Measurements from ENCODE around the gene UBE2R2.
"Not testable (repeated sequence)": the region's sequence is repeated elsewhere in the genome, so short reads cannot be mapped to it uniquely, and the experiment has no call there.

The UBE2R2 gene

DNA sequence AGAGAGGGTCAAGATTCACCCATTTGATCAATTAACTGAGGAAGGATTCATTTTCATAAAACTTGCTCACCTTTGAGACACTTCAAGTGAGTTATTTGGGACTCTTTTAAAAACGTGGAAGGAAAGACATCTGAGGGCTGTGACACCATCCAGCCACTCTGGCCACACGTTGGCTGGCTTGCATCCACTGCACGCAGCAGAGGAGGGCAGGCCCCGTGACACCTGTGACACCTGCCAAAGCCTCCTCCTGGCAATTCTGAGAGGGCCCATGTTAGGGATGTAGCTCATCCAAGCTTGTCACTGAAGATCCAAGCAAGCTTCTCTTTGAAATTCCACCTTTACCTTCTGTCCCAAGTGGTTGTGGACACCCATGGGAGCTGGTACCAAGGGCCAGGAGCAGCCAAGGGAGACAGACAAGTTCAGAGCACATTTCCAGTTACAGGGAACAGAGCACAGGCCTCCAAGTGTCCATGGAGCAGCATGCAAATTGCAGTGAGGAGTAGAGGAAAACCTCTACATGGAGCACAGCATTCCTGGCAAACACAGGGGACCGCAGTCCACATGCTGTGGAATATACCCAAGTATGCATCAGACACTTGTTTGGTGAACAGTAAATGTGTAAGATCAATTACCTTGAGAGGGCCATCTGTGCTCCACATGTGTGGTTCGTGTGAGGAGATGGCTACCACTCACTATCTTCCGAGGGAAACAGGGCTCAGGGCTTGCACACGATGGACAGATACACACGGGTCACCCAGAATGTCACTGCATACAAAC is 16.8 kb upstream of the UBE2R2 start:
- no peak for DNase-seq

DNA sequence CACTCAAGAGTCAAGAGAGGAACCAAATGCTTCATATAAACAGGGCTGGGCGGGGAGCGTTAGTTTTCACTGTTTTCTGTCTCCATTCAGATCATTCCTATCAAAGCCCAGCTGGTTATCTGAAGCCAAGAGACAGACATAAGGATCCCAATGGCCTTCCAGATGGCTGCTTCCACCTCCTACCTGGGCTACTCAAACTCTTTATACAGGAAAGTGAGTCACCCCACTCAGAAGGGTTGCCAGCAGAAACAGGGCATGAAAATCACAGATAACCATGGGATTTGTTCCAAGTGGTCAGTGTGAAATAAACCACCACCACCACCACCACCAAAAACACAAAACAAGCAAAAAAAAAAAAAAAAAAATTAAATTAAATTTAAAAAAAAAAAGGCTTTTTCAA is 16.1 kb upstream of the UBE2R2 start:
- peak; percentile 32 for DNase-seq

DNA sequence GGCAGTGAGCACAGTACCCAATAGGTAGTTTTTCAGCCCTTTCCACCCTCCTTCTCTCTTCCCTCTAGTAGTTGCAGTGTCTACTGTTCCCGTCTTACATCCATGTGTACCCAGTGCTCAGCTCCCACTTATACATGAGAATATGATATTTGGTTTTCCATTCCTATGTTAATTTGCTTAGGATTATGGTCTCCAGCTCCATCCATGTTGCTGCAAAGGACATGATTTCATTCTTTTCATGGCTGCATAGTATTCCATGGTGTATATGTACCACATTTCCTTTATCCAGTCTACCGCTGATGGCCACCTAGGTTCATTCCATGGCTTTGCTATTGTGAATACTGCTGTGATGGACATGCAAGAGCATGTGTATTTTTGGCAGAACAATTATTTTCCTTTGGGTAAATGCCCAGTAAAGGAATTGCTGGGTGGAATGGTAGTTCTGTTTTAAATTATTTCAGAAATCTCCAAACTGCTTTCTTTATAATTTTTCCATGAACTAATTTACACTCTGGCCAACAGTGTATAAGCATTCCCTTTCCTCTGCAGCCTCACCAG is 14.9 kb upstream of the UBE2R2 start:
- not testable (repeated sequence) for DNase-seq

DNA sequence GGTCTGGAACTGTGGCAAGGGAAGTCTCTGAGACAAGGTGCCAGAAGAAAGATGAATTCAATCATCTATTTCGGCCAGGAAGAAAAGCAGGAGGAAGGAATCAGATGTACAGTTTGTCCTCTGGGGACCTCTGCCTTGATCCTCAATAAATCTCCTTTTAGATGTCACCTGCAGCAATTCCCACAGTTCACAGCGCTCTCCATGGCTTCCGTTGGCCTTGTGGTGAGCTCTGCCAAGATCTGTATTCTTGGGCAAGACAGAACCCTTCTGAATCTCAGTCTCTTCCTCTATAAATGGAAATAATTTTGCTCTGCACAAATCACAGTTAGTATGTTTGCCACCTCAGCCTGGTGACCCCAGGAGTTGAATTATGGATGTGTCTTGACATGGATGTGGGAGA is 12.8 kb upstream of the UBE2R2 start:
- DNase-seq = not testable (repeated sequence)

DNA sequence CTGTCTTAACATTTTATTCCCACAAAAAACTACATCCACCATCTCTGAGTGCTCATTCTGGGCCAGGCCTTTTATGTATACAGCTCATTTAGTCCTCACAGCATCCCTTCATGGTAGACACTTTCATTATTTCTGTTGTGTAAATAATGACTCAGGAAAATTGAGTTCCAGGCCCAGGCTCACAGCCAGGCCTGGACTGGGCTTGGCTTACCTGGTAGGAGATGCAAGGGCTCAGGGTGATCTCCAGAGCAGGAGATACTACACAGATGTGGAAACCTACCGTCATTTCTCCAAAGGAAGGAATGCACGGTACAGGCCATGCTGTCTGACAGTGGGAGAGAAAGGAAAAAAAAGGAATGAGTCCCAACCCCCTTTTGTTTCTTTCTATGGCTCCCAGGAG is 9.8 kb upstream of the UBE2R2 start:
- not testable (repeated sequence) for DNase-seq

DNA sequence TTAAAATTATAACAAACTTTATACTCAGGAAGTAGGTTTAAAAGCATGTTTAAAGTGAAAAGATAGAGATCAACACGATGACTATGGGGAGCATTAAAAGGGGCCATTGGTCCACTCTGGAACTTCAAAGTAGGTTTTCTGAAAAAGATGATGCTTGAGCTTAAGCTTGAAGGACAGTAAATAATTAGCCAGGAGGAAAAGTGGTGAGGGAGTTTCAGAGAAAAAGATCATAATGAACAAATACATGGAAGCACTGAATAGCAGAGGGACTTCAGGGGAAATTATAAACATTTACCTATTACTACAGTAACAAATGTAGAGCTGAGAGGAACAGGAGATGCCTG is 8.0 kb upstream of the UBE2R2 start:
- DNase-seq = not testable (repeated sequence)

DNA sequence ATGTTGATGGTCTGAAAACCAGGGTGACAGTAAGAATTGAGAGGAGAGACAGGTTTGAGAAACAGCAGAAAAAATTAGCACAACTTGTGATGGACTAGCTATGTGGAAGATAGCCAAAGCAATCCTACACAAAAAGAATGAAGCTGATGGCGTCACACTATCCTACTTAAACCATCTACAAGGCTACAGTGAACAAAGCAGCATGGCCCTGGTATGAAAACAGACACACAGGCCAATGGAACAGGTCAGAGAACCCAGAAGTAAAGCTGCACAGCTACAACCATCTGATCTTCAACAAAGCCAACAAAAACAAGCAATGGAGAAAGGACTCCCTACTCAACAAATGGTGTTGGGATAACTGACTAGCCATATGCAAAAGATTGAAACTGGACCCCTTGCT is 7.5 kb upstream of the UBE2R2 start:
- no peak for DNase-seq

DNA sequence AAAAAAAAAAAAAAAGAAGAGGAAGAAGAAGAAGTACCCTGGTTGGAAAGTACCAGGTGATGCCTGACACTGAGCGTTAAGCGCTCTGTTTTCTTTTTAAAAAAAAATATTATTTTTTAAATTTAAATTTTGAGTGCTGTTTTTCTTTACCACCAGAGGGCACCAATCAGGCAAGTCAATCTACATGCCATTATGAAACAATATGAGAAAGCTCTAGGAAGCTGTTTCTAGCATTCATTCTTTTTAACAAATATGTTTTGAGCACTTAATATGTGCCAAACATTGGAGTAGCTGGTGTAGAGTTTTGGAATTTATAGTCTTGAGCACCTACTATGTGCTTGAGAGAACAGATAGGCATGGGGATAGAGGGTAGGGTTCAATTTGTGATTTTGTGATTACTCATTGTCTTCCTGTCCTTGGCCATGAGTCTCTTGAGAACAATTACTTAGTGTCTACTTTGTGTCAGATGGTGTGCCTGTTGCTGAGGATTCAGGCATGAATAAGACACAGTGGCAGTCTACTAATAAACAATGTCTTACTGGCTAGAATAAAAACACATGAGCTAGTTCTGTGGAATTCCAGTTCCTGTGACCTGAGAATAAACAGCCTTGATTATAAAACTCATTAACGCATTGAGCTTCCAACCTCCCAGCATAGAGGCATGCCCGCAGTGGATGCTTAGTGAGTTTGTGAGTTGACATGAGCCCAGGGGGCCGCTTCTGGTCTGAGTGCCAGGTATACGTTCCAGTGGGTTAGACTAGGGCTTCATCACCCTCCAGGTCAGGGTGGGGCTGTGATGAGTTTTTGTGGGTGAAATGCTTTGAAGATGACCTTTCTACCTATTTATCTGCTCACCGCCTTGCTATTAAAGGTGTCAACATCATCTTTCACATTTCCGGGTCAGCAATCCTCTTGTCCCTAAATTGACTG is 3.0 kb upstream of the UBE2R2 start:
- peak; percentile 9 for DNase-seq

DNA sequence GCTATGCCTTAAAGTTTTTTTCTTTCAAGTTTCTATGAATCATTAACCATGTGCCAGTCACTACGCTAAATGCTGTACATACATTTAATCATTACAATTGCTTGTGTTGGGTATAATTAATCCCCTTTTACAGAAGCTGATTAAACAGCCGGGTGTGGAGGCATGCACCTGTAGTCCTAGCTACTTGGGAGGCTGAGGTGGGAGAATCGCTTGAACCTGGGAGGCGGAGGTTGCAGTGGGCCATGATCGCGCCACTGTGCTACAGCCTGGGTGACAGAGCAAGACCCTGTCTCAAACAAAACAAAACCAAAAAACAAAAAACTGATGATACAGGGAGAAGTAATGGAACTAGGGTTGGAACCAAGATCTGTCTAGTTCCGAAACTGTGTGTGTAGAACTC is 1.2 kb upstream of the UBE2R2 start:
- no peak for DNase-seq

DNA sequence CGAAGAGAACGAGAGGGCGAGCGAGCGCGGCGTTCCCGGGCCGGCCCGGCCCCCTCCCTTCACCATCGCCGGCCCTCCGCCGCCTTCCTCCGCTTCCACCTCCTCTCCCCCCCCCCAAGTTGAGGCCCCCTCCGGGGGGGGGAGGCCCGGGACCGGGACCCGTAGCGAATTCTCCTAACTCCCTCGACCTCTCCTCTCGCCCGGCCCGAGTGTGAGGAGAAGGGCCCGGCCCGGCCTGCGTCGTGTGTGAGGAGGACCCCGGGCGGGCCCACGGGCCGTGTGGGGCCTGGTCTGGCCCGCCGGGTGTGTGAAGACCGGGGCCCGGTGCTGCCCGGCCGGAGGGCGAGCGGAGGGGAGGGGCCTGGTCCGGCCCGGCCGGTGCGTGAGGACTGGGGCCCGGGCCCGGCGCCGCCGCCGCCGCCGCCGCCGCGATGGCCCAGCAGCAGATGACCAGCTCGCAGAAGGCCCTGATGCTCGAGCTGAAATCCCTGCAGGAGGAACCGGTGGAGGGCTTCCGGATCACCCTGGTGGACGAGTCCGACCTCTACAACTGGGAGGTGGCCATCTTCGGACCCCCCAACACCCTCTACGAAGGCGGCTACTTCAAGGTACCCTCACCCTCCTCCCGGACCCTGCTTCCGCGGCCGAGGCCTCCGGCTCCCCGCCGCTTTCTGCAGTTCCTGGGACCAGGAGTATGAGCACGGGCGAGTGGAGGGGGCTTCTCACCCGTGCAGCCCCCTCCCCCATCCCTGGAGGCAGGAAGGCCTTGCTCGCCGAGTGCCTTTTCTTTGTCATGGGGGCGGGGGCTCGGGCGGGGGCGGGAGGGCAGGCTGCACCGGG is 587 bp downstream of the UBE2R2 start:
- DNase-seq = peak; percentile 35

DNA sequence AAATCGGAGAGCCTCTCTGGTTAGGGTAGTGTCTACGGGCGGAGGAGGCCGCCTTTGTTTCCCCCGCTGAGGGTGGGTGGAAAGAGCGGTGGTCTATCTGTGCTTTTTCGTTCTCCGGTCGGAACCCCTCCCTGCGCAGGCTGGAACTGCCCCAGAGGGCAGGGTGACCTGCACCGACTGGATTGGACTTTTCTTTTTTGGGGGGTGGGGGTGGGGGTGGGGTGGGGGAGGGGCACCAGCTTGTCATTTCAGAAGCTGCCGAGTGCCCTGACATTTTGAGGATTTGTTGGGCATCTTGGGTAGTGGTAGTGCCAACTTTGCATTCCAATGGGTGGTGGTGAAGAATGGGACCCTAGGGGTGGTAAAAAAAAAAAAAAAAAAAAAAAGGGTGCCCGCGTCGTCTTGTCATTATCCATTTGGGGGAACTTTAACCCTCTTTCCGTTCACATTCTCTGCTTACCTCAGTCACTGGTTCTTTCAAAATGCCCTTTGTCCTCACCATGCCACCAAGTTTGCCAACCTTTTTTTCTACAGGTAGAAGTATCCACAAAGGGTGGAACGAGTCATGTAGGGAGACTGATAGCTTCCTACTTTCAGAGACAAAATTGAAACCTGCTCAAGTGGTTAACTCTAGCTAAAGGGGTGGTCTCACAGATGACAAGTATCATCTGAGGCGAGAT is 1.3 kb downstream of the UBE2R2 start:
- no peak for DNase-seq

DNA sequence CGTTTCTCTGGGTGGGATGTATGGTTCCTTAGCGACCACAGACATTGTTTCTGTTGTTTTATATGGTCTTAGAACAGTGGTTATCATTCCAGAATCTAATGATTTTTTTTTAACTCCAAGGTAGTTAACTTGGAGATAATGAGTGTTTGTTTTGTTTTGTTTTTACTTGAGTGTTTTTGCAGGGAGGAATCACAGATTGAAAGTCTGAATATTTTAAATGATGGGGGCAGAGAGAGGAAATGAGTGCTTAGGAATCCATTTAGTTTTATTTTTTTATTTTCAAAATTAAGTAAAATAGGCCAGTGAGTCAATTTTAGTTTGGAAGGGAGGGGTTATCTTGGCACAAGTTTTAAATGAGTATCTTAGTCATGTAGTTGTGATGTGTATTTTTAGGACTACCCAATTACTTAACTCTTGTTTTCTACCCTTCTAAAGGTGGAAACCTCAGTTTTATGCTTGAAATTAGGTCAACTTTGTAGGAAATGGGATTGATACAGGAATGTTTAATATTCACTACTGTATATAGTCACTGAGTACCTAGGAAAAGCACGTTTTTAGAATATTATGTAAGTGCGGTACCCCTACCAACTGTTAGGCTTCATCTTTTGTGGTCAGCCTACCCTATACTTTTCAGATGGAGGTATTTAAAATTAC is 2.0 kb downstream of the UBE2R2 start:
- DNase-seq = no peak

DNA sequence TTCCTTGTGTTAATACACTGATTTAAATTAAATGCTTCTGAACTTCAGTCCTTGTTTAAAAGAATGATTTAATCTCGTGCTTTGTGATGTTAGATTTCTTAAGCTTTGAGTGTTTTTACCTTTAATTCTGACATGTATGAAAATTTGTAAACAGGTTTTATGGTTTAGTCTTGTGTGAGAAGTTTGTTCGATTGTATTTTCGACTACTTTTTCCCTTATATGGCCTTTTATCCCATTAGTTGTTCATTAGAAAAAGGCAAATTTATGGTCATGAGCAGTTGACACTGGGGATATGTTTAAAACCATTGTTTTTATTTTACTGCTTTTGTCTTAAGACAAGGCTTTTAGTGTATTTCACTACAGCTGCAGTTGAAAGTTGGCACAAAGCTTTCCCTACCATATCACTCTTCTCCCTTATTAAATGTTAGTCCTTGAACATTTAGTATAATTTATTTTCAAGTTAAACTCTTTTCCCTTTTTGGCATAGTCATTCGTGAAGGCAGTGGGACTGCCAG is 3.3 kb downstream of the UBE2R2 start:
- DNase-seq = no peak

DNA sequence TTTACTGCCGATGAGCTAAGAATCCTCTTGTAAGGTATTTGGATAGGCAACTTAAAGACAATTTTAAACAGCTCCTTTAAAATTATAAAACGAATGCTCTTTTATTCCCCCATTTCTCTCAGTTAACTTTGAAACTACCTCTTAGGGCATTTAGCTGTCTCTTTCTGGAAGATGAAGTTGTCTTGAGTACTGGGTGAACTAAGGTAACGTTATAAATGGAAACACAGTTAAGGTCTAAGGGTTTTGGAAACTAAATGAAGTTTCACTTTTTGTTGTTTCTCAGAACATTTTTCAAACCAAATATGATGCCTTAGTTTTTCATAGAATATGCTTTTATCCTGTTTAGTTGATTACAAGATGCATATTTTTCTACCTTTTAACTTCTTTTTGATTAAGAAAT is 6.8 kb downstream of the UBE2R2 start:
- DNase-seq = no peak

DNA sequence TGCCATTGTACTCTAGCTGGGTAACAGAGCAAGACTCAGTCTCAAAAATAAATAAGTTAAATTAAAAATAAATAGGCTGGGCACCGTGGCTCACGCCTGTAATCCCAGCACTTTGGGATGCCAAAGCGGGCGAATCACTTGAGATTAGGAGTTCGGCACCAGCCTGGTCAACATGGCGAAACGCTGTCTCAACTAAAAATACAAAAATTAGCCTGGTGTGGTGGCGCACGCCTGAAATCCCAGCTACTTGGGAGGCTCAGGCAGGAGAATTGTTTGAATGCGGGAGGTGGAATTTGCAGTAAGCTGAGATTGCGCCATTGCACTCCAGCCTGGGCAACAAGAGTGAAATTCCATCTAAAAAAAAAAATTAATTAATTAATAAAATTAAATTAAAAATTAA is 10.3 kb downstream of the UBE2R2 start:
- DNase-seq = not testable (repeated sequence)

DNA sequence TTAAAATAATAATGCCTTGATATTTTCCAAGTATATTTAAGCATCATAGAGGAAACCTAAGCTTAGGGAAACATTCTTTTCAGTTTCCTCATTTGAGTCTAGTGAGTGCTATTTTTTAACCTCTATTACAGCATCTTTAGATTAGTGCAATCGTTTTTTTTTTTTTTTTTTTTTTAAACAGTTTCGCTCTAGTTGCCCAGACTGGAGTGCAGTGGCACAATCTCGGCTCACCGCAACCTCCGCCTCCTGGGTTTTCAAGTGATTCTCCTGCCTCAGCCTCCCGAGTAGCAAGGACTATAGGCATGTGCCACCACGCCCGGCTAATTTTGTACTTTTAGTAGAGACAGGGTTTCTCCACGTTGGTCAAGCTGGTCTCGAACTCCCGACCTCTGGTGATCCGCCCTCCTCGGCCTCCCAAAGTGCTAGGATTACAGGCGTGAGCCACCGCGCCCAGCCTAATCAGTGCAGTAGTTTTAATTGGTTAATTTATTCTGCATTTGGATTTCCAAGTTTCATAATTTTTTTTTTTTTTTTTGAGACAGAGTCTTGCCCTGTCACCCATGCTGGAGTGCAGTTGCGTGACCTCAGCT is 12.8 kb downstream of the UBE2R2 start:
- not testable (repeated sequence) for DNase-seq

DNA sequence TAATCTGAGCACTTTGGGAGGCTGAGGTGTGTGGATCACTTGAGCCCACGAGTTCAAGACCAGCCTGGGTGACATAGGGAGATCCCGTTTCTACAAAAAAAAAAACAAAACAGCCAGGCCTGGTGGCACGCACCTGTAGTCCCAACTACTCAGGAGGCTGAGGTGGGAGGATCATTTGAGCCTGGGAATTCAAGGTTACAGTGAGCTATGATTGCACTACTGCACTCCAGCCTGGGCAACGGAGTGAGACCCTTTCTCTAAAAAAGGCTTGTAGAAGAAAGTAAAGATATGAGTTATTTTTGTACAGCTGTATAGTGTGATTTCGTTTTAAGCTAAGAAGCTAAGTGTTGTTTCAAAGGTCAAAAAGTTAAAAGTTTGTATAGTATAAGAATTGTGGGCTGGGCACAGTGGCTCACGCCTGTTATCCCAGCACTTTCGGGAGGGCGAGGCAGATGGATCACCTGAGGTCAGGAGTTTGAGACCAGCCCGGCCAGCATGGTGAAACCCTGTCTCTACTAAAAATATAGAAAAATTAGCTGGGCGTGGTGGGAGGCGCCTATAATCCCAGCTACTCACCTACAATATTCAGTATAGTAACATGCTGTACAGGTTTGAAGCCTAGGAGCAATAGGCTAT is 18.8 kb downstream of the UBE2R2 start:
- no peak for DNase-seq

DNA sequence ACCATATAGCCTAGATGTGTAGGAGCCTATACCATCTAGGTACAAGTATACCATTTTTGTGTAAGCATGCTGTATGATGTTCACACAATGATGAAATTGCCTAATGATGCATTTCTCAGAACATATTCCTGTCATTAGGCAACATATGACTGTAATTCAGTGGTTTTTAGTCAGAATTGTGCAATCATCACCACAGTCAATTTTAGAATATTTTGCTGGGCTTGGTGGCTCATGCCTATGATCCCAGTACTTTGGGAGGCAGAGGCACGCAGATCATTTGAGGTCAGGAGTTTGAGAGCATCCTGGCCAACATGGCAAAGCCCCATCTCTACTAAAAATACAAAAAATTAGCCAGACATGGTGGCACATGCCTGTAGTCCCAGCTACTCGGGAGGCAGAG is 19.3 kb downstream of the UBE2R2 start:
- DNase-seq = peak; percentile 51

DNA sequence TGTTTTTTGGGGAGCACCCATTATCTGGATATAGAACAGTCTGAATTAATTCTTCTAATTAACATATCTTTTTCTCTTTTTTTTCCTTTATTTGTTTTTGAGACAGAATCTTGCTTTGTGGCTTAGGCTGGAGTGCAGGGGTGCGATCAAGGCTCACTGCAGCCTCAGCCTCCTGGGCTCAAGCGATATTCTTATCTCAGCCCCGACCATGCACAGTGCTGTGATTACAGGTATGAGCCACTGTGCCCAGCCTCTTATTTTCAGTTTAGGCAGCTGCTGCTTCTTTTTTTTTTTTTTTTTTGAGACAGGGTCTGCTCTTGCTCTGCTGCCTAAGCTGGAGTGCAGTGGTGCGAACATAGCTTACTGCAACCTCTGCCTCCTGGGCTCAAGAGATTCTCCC is 20.2 kb downstream of the UBE2R2 start:
- no peak for DNase-seq

DNA sequence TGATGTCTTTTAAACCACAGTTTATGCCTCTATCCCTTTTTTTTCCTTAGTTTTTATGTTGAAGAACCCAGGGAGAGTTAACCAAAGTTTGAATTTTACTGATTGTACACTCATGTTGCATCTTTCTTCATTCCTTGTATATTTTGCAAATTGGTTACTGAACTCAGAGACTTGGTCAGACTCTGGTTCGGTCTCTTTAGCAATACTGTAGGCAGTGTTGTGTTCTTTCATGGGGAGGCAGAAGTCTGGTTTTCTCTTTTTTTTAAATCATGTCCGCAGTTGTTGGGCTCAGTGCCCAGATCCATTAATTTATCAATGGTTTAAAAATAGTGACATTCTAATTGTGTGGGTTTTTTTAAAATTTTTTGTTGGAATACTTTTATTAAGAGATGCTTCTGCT is 23.4 kb downstream of the UBE2R2 start:
- DNase-seq = no peak

Data from NCI-H226 (cell line).